ENCODE measurements around the gene SMIM7. TPM values are rescaled to one million over a fixed set of nuclear protein-coding genes. Genes with fewer than 3 reads are reported as not detected.
A peak's percentile ranks its signal among the peaks of the same experiment; 100 is the strongest.

Gene SMIM7
- total RNA-seq, 1 donor from 2014 or later, result 65.3 TPM

- Histone ChIP-seq H3K4me3 (no peak overlapping the region), H3F3A (ENCODE audit: low read depth) (no peaks in the 10 kb centered on the region), H3K9ac (peak overlapping the region; percentile 52), H2AFZ (replicated peaks) (no peak overlapping the region), H3K4me1 (no peaks in the 10 kb centered on the region), H3K9me3 (ENCODE audit: low read depth) (no peaks in the 10 kb centered on the region), H3K4me2 (no peak overlapping the region), H3K27me3 (no peaks in the 10 kb centered on the region), H4K20me1 (ENCODE audit: low read depth) (peaks cover 89% of the 10 kb centered on the region), H3K27ac (no peak overlapping the region), H3K36me3 (no peaks in the 10 kb centered on the region), H3K79me2 (ENCODE audit: low read depth) (peaks cover 100% of the 10 kb centered on the region)
- H3K9me3 Mint-ChIP-seq, result no peaks in the 10 kb centered on the region
- no peaks in the 10 kb centered on the region for H3K27me3 Mint-ChIP-seq (ENCODE audit: insufficient read depth, low read depth)
- no peak overlapping the region for H3K4me3 Mint-ChIP-seq
- TF ChIP-seq EZH2phosphoT487 (IDR thresholded peaks at IDR 0.05) (no peak), CTCF (IDR thresholded peaks at IDR 0.05) (no peak), EZH2 (IDR thresholded peaks at IDR 0.05) (no peak)
- H3K36me3 Mint-ChIP-seq, result peaks cover 1% of the 10 kb centered on the region
- no peak overlapping the region for H3K27ac Mint-ChIP-seq
- no peak for DNase-seq (ENCODE audit: low spot score)
- peaks cover 8% of the 10 kb centered on the region for H3K4me1 Mint-ChIP-seq
These were observed 39.9 kb downstream of the SMIM7 start for GRCh38 chr19:16620018-16620417.

- Histone ChIP-seq H3K9ac (no peak overlapping the region), H3K4me2 (no peak overlapping the region), H3K79me2 (ENCODE audit: low read depth) (peaks cover 100% of the 10 kb centered on the region), H3K4me3 (no peak overlapping the region), H3K27me3 (no peaks in the 10 kb centered on the region), H3K4me1 (no peaks in the 10 kb centered on the region), H3K9me3 (ENCODE audit: low read depth) (no peaks in the 10 kb centered on the region), H3K27ac (no peak overlapping the region), H2AFZ (replicated peaks) (no peak overlapping the region), H4K20me1 (ENCODE audit: low read depth) (peaks cover 91% of the 10 kb centered on the region), H3F3A (ENCODE audit: low read depth) (no peaks in the 10 kb centered on the region), H3K36me3 (no peaks in the 10 kb centered on the region)
- TF ChIP-seq EZH2phosphoT487 (IDR thresholded peaks at IDR 0.05) (no peak), EZH2 (IDR thresholded peaks at IDR 0.05) (no peak), CTCF (IDR thresholded peaks at IDR 0.05) (no peak)
- peaks cover 8% of the 10 kb centered on the region for H3K4me1 Mint-ChIP-seq
- peaks cover 1% of the 10 kb centered on the region for H3K36me3 Mint-ChIP-seq
- H3K4me3 Mint-ChIP-seq, result no peak overlapping the region
- H3K27ac Mint-ChIP-seq, result no peak overlapping the region
- H3K27me3 Mint-ChIP-seq (ENCODE audit: insufficient read depth, low read depth), result no peaks in the 10 kb centered on the region
- H3K9me3 Mint-ChIP-seq, result no peaks in the 10 kb centered on the region
- DNase-seq (ENCODE audit: low spot score), result no peak
These were observed 40.5 kb downstream of the SMIM7 start for GRCh38 chr19:16619457-16619856.

- H3K9me3 ChIP-seq (ENCODE audit: low read depth), result no peaks in the 10 kb centered on the region
- no peak for TF ChIP-seq EZH2phosphoT487 (IDR thresholded peaks at IDR 0.05)
- TF ChIP-seq EZH2 (IDR thresholded peaks at IDR 0.05), result no peak
- no peak for TF ChIP-seq CTCF (IDR thresholded peaks at IDR 0.05)
- H3K79me2 ChIP-seq (ENCODE audit: low read depth), result peaks cover 99% of the 10 kb centered on the region
- Mint-ChIP-seq H3K27ac (no peak overlapping the region), H3K36me3 (no peaks in the 10 kb centered on the region), H3K4me3 (no peak overlapping the region), H3K9me3 (no peaks in the 10 kb centered on the region), H3K27me3 (ENCODE audit: insufficient read depth, low read depth) (no peaks in the 10 kb centered on the region), H3K4me1 (peaks cover 8% of the 10 kb centered on the region)
- H3K27me3 ChIP-seq, result no peaks in the 10 kb centered on the region
- no peaks in the 10 kb centered on the region for H3K4me1 ChIP-seq
- no peak overlapping the region for H2AFZ ChIP-seq (replicated peaks)
- H3K36me3 ChIP-seq, result no peaks in the 10 kb centered on the region
- peaks cover 98% of the 10 kb centered on the region for H4K20me1 ChIP-seq (ENCODE audit: low read depth)
- H3K4me2 ChIP-seq, result no peak overlapping the region
- no peak overlapping the region for H3K4me3 ChIP-seq
- H3K9ac ChIP-seq, result no peak overlapping the region
- no peaks in the 10 kb centered on the region for H3F3A ChIP-seq (ENCODE audit: low read depth)
- no peak for DNase-seq (ENCODE audit: low spot score)
- no peak overlapping the region for H3K27ac ChIP-seq
These were observed 41.7 kb downstream of the SMIM7 start for GRCh38 chr19:16618248-16618647.
